GM18951 (cell line): ENCODE results near the gene FGF6.

ENCODE experiments used
- POLR2A ChIP-seq: IDR thresholded peaks from 4 replicates; pipeline ENCODE4 v1.6.1; 2011; ENCODE audit warnings: mild to moderate bottlenecking; ENCODE audit not compliant: insufficient read length, insufficient read depth; ENCODE audit errors: extremely low read depth
- in situ Hi-C: fragments of 300-500 bp; cut with MboI; formaldehyde crosslinking; loops from one replicate; pipeline ENCODE4 v1.12.0; 2022; ENCODE audit warnings: low sequenced_read_pairs, mixed read lengths, inconsistent platforms; ENCODE audit not compliant: unreplicated experiment

Gene FGF6, protein sequence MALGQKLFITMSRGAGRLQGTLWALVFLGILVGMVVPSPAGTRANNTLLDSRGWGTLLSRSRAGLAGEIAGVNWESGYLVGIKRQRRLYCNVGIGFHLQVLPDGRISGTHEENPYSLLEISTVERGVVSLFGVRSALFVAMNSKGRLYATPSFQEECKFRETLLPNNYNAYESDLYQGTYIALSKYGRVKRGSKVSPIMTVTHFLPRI

DNA sequence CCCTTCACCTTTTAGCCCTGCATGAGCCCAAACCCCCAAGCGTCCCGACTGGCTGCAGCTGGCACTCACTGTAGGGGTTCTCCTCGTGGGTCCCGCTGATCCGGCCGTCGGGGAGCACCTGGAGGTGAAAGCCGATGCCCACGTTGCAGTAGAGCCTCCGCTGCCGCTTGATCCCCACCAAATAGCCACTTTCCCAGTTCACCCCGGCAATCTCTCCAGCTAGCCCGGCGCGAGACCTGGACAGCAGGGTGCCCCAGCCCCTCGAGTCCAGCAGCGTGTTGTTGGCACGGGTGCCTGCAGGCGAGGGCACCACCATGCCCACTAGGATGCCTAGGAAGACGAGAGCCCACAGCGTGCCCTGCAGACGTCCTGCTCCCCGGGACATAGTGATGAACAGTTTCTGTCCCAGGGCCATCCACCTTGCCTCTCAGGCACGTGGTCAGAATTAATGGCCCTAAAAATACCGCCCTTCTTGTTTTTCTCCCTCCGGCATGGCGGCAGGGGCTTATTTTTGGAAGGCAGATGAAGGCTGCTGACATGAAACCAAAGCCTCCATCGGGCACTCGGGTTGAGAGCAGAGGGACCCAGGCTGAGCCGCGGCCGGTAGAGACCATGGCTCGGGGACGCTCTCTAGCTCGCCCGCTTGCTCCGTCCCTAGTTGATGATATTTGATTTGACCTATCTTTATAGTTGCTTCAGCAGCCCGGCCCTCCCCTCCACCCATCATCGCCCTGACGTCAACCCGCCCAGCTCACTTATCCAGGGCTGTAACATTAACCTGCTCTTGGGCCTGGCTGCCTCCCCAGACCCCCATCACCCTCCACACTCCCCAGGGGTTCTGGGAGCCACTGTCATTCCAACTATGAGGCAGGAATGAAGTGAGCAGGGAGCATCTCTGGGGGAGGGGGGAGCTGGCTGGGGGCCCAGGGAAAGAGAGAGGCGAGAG lies at the start of gene FGF6:
Gene FGF6, minus strand, starts transcription at position 660 of the 946 bp plus-strand sequence. Its CDS starts 245 bp downstream, at position 415.
- TF ChIP-seq POLR2A, result no peak
- in situ Hi-C loops, result loop anchor here (10.0 kb wide), 1 partner anchor 79 kb away; no protein-coding TSS in a partner anchor

DNA sequence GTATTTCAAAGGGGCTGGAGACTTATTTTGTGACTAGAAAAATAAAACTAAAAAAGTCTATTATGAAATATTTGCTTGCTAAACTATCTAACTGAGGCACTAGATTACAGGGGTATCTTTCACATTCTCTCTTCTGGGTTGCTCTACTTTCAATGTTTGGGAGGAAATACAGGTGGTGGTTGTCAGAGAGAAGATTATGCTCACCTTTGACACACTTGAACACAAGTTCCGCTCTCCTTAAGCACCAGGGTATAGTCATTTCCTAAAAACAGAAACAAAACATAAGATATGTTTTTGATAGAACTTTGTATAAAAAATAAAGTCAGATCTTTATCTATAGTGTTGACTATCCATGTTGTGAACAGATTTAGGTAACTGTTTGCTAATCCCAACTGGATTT lies 45.4 kb upstream of the FGF6 start:
- in situ Hi-C loops, result no loop called here

GRCh38 chr12:4489556-4489955 lies 43.9 kb upstream of the FGF6 start:
- no peak for TF ChIP-seq POLR2A
- in situ Hi-C loops, result no loop called here

More for the DNA sequence above, 45.4 kb upstream of the FGF6 start:
- no peak for TF ChIP-seq POLR2A

- in situ Hi-C loops, result no loop called here
- no peak for TF ChIP-seq POLR2A
Measured at GRCh38 chr12:4486980-4487379, 41.4 kb upstream of the FGF6 start.

GRCh38 chr12:4486049-4486699 lies 40.6 kb upstream of the FGF6 start:
- in situ Hi-C loops, result no loop called here
- no peak for TF ChIP-seq POLR2A

DNA sequence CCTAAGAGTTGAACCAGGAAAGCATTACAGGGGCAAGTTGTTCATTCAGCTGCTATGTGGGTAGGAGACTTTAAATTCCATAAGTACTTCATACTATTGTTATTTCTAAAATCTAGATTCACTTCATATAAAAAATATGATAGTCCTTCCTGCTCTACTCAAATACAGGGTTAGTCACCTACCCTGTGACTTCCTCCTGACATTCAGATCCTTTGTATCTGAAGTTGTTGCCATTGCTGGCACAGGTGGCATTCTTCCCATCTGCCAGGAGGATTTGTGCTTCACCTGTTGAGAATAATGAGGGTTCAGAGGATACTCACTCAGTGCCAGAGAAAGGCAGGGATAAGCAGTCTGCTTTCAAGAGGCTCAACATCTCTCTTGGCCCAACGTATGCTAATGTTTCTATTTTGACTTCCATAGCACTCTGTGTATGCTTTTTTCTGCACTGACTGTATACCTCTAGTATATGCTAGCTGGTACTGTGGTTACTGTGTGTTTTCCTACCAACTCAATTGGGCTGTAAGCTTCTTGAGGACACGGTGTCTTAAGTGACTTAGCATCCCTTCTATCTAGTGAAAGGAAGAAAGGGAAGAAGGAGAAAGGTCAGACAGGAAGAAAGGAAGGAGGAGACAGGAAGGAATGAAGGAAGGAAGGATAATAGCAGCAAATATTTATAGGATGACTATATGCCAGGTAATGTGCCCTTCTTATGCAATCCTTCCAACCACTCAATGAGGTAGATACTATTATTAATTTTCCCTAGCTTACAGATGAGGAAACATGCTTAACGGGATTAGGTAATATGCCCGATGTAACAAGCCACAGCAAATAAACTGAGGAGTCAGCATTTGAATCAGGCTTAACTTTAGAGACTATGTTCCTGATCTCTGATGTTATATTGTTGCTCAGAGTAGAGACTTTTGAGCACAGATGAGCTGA lies 38.5 kb upstream of the FGF6 start:
- TF ChIP-seq POLR2A, result no peak
- in situ Hi-C loops, result no loop called here

DNA sequence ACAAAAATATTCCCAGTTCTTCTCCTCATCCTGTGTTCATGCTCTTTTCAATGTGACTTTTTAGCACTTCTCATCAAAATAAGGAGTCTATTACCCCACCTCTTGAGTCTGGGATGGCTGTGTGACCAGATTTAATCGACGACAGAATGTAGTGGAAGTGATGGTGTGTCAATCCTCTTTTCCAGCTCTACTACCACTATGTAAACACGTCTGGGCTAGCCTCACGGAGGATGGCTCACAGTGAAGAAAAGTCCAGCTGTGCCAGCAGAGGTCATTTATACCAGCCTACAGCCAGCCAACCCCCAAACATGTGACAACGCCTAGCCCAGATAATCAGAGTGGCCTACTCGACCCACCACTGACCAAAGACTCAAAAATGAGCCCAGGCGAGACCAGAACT lies 37.3 kb upstream of the FGF6 start:
- in situ Hi-C loops, result no loop called here
- TF ChIP-seq POLR2A, result no peak

GRCh38 chr12:4478933-4479332 lies 33.3 kb upstream of the FGF6 start:
- in situ Hi-C loops, result no loop called here
- TF ChIP-seq POLR2A, result no peak

DNA sequence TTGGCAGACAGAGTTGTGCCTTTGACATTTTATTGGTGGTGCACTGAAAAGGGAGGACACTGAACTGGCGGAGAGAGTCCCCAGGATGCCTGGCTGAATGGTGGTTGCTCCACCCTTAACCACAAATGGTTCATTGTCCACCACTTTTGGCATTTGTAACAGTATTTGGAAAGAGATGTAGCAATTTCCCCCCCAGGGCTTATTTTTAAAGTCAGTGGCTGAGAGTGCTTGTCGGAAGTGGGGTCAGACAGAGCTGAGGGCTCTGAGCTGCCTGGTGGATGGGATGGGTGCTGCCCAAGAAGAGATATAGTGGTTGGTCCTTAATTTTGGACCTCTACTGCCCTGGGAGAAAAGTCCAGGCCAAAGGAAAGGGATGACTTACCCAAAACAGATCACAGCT lies 31.5 kb upstream of the FGF6 start:
- no peak for TF ChIP-seq POLR2A
- in situ Hi-C loops, result no loop called here

- in situ Hi-C loops, result no loop called here
- TF ChIP-seq POLR2A, result no peak
Measured at GRCh38 chr12:4472046-4472445, 26.4 kb upstream of the FGF6 start.

- in situ Hi-C loops, result no loop called here
- TF ChIP-seq POLR2A, result no peak
Measured at GRCh38 chr12:4471256-4471655, 25.6 kb upstream of the FGF6 start.

- TF ChIP-seq POLR2A, result no peak
- in situ Hi-C loops, result no loop called here
Measured at GRCh38 chr12:4468994-4469393, 23.4 kb upstream of the FGF6 start.
